NCI-H1417 treated with DMSO at 0.1 percent for 48 hours (cell line): Measurements from ENCODE around the gene CACNA1D.

Experiments used
- DNase-seq: peaks from one replicate; lab custom pipeline; 2025; lab: John Stamatoyannopoulos, UW

CACNA1D gene

DNA sequence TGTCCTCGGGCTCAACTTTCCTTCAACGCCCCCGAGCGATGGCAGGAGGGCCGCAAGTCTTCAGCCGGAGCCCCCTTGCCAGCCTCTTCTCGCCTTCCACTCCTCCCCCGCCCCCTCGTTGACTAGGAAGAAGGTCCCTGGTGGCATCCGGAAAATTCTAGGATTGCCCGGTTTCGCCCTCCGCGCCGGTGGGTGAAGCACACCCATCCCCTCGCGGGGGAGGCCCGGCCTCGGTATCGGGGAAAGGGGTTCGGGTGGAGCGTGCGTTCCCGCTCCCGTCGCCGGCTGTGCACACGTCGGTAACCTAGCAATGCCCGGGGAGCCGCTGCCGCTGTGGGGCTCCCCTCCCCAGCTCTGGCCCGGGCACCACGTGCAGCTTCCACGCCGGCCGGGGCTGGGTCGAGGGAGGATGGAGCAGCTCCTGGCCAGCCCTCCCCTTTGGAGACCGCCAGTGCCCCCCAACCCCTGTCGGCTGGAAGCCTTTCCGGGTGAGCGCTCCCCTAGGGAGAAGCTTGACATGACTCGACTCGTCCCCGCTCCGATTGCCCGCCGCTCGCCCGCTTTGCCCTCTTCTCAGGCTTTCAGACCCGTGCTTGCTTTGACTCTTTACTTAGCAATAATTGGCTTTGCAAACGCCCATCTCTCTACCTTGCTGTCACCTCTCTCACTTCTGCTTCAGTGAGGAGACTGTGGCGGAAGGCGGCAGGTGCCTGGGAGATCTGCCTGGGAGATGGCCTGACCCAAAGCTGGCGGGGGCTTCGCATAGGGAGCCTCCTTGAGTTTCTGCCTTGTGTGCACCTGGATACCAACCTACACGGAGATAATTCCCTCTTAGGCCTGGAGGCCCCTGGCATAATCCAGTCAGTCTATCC is 1.3 kb downstream of the CACNA1D start:
- DNase-seq, result no peak

DNA sequence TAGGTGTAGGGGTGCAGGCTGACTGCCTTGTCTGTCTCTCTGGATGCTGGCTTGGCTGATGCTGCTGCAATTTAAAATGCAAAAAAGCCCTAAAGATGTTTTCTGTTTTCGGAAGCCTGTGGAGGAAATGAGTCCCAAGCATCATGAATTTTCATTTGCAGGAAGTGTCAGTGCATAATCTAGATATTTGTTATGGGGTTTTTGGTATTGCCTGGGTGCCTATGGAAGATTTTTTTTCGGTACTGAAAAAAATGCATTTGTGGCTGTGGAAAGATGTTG is 1.9 kb downstream of the CACNA1D start:
- DNase-seq, result no peak

DNA sequence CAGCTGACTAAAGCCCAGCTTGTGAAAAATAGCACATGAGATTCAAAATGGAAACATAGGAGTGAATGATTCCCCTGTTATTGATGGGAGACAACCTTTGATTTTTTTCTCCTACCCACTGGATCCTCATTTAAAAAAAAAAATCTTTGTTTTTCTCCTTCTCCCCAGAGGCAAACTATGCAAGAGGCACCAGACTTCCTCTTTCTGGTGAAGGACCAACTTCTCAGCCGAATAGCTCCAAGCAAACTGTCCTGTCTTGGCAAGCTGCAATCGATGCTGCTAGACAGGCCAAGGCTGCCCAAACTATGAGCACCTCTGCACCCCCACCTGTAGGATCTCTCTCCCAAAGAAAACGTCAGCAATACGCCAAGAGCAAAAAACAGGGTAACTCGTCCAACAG is 2.6 kb downstream of the CACNA1D start:
- DNase-seq, result no peak

DNA sequence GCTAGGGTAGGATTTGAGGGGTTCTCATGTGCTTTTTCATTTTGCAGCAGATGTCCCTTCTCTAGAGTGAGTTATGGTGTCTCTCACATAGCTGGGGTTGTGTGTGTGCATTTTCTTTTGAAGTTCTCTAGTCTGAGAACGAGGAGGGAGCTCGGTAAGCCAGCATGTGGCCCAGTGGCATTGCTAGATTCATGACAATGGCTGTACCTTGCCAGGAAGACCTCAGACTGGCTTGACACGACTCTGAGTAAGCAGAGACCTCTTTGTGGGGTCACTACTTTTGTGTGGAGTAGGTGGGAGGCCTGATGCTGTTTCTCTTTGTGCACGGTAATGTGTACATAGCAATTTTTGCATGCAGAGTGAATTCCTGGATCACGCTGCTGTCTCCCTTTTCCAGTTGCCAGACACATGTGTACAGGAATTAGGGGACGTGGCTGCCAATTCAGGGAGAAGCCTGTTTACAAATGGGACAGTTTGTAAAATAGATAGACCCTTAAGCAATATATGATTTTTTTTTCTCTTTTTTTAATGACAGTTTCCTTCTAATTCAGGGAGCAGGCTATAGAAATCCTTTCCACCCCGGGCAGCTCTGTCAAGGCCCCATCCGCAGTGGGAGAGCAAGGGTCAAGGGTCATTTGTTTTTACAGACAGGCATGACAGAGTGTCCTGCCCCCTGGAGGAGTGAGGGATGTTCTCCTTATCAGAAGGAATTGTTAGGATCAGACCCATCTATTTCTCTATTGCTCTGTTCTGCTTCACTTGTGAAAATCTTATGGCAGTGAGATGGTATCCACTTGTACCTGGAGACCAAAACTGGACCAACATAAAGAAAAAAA is 4.6 kb downstream of the CACNA1D start:
- no peak for DNase-seq

DNA sequence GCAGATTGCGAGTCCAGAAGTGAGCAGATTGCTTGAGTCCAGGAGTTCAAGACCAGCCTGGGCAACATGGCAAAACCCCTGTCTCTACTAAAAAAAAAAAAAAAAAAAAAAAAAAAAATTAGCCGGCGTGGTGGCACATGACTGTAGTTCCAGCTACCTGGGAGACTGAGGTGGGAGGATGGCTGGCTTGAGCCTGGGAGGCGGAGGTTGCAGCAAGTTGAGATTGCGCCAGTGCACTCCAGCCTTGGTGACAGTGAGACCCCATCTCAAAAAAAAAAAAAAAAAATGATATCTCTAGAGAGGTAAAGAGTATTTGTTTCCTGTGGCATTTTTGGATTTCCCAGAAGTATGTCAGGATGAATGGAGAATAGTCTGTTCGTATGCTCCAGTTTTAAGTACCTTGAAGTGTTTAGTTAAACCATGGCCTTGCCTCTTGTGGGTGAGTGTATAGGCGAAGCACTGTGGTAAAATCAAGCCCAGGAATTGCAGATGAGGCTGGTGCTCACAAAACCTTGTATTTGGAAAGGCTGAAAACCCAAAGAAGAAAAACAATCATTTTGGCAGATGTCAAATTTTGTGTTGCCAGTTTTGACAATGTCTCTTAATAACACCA is 5.9 kb downstream of the CACNA1D start:
- no peak for DNase-seq

DNA sequence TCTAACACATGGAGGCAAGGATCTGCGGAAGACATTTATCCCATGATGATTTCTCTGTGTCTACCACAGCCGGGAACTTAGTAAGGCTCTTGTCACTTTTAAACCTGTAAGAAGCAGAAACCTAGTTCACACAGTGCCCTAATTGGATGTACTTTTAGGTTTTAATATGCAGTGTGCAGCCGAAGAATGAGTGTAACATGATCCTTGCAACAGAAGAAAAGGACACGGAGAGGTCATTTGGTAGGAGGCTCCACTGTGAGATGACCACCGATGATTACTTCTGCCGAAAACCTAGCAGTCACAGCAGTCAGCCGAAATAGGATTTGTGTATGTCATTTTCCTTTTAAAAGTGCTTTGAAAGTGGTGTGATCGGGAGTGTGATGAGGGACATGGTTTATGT is 6.8 kb downstream of the CACNA1D start:
- DNase-seq, result no peak

DNA sequence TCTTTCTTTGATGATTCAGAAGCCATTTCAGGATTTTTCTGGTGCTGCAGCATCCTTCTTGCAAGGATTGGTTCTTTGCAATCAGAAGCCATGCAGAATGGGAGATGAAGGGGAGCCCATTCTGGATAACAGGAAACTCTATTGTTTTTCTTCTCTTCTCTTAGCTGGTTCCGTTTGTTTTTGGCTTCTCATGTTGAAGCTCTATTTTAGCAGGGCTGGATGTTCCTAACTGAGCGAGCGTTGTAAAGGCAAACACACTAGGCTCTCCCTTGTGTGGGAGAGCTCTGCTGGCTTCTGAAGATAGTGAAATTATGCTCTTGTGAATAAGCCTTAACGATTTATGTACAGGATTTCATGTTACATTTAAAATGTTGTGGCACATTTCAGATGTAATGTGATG is 8.3 kb downstream of the CACNA1D start:
- DNase-seq, result no peak

DNA sequence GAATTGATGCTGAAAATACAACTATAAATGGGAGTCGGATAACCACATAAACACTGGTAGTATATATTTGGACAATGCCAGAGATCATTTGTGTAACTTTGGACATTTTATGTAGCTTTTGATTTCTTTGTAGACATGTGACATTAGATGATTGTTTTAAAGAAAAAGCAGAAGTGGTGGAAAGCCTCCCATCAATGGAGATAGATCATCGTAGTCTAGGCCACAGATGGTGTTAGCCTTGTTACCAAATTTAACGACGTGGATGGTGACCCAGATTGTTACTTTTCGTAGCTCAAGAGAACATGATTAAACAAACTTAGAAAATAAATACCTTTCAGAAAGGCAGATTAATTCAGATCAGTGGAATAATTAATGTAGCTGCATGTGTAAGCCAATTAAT is 8.8 kb downstream of the CACNA1D start:
- no peak for DNase-seq

DNA sequence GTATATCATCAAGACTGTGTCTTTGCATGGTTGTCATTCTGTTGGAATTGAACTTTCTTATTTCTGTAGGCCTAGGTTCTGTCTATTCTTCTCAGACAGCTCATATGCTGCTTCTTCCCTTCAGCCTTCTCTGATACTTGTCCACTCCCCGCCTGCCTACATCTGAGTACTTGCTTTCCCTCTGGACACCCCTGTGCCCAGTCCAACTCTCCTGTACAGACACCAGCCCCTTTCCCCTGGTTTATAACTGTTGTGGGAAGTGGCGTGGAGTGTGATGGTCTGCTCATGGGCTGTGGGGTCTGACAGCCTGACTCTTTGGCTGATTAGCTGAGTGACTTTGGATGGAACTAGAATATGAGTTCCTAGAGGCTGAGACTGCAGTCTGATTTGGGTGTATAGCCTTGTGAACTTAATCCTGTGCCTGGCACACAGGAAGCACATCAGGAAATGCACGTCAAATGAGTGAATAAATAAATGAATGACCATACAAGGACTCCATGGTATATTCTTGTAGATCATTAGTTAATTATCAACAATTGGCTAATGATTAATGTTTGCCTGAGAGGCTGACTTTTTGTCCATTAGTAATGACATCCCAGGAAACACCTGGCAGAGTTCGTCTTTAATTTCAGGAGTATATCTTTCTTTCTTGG is 11.8 kb downstream of the CACNA1D start:
- no peak for DNase-seq

DNA sequence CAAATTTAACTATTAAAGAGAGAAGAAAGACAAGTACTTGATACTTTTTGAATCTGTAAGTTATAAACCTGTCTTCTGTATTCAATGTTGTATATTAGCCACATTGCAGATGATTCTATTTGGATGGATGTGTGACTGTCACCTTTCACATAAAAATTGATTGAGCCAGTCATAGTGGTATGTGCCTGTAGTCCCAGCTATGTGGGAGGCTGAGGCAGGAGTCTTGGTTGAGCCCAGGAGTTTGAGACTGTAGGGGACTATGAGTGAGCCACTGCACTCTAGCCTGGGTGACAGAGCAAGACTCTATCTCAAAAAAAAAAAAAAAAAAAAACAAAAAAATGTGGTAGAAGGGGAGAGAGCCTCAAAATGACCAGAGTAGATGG is 12.3 kb downstream of the CACNA1D start:
- DNase-seq, result no peak

DNA sequence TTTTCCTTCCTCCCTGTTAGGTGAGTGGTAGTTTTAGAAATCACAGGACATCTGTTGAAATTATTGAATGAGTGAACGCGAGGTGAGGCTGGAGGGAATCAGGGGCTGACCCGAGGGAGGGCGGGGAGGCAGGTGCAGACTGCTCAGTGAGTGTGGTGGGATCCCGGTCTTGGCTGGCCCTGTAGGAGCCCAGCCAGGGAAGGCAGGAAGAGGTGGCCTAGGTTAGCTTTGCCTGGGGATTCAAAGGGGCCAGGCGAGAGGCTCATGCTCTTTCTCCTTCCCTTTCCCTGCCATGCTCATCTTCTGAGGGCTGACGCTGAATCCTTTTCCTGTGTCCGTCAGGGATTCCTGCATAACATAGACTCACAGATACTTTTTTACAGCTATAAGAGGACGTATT is 15.1 kb downstream of the CACNA1D start:
- DNase-seq, result no peak

DNA sequence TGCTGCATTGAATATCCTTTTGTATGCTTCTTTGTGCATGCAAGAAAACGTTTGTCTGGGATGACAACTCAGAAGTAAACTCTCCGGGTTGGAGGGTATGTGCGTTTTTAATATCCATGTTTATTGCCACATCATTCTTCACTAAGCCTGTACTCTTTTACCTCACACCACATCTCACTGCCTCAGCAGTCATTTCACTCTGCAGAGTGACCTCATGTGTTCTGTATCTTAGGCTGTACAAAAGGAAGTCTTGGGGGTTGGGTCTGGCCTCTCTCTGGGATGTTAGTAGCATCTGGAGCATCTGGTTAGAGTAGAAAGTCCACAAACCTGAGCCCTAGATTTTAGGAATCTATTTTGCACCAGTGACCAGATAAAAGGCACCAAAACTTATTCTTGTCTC is 16.1 kb downstream of the CACNA1D start:
- no peak for DNase-seq

DNA sequence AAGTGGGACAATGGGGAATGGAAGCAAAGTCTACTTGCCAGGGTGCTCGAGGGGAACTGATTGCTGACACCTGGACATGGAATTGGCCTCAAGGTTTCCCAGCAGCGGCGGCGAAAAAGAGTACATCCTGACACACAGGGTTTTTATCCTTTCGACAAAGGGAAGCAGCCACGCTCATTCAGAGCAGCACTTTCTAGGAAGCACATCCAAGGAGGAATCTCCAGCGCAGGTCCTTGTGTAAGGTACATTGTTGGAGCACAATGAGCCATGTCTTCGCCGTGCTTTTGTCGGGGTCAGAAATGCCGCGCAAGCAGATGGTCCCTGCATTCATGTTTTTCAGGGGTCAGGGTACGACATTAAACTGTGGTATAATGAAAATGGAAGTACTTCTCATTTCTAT is 16.8 kb downstream of the CACNA1D start:
- DNase-seq, result no peak

DNA sequence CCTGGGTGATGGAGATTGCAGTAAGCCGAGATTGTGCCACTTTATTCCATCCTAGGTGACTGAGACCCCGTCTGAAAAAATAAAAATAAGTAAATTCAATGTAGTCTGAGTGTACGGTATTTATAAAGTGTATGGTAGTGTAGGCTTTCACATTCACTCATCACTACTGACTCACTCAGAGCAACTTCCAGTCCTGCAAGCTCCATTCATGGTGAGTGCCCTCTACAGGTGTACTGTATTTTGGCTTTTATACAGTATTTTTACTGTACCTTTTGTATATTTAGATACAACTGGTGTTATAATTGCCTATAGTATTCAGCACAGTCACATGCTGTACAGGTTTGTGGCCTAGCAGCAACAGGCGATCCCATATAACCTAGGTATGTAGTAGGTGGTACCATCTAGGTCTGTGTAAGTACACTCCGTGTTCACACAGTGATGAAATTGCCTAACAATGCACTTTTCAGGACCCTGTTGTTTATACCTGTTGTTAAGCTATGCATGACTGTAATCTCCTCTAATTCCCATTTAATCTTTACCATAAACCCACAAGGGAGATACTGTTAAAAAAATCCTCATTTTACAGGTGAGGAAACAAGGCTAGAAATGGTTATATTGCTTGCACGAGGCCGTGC is 19.3 kb downstream of the CACNA1D start:
- DNase-seq, result no peak

DNA sequence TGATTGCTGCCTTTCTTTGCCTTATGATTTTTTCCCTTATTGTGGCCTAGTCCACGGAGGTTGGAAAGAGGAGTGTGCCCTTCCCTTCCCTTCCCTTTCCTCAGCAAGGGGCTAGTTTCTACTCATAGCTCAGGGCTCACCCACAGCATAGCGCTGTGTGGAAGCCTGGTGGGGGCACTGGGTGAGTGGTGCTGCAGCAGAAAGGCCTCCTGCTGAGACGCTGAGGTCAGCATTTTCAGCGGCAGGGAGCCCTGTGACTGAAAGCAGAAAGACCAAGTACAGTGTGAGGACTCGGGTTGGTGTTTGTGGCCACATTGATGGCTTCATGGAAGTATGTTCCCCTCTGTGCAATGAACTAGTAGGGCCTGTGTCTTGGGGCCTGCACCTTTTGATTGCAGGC is 21.9 kb downstream of the CACNA1D start:
- DNase-seq, result no peak

DNA sequence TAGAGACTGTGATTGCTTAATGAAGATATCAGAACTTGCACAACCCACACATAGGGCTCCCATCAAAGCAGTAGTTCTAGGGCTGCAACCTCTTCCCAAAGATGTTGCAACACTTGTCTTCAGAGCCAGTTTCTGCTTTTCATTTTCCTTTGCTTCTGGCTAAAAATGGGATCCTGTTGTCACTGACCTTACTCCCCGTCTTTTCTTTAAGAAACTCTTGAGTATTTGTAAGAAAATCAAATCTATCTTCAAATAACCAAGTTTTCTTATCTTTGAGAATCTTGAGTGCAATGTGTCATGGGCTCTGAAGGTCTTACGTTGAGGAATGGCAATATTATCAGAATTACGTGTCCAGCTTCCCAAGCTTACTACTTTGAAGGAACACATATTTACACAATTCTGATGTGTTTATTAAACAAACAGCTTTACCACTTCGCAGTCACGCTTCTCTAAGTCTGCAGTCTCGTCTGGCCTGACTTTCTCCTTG is 24.1 kb downstream of the CACNA1D start:
- no peak for DNase-seq

DNA sequence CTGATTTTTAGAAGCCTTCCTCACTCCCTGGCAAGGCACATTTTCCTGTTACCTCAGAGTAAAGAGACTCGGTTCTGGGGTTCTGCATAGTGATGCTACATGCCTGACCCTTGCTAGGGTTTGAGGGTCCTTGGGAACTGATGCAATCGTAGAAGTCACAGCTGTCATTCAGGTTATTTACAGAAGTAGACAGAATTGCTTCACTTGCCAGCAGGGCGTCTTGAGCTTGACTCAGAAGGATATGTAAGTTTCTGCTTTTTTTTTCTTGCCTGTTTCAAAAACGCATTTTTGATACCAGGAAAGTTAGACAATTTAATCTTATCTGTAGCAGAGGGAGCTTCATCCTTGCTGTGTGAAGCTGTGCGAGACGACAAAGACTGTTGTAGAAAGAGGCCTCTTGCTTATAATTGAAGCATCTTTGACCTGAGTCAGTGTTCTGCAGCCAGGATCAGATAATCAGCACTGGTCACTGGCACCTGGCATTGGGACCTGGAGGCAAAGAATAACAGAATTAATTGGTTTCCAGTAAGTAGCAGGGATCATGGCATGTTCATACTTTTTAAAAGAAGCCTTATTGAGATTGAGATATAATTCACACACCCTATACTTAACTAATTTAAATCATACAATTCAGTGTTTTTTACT is 24.8 kb downstream of the CACNA1D start:
- DNase-seq, result no peak

DNA sequence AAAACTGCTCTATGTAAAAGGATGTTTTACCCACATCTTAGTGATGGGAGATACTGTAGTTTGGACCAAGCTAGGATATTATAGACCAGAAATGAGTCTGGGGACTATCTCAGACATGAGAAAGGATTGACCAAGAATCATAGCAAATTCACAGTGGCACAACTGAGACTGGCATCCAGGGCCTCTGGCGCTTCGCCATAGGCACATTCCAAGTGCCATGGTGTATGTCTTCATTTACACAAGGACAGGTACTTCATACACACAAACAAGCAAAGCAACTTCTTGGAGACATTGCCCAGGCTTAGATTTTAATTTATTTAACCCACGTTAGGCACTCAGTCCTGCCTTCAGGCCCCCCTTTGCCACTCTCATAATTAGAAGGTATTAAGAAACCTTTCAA is 28.9 kb downstream of the CACNA1D start:
- no peak for DNase-seq

DNA sequence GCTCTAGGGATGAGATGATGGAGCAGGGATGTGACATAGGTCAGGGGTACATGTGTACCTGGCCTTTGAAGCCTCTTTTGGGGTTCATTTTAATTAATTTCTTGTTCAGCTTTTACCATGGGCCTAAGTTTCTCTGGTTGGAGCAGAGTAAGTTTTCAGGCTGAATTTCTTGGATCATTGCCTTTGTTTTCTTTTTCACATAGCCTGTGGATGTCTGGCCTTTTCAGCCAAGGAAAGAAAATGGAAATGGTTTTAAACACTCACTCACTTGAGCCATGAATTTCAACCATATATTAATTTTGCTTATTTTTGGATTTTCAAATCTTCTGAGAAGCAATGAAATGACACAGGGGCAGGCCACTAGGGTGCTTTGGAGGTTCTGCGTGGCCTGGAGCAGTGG is 30.2 kb downstream of the CACNA1D start:
- no peak for DNase-seq

DNA sequence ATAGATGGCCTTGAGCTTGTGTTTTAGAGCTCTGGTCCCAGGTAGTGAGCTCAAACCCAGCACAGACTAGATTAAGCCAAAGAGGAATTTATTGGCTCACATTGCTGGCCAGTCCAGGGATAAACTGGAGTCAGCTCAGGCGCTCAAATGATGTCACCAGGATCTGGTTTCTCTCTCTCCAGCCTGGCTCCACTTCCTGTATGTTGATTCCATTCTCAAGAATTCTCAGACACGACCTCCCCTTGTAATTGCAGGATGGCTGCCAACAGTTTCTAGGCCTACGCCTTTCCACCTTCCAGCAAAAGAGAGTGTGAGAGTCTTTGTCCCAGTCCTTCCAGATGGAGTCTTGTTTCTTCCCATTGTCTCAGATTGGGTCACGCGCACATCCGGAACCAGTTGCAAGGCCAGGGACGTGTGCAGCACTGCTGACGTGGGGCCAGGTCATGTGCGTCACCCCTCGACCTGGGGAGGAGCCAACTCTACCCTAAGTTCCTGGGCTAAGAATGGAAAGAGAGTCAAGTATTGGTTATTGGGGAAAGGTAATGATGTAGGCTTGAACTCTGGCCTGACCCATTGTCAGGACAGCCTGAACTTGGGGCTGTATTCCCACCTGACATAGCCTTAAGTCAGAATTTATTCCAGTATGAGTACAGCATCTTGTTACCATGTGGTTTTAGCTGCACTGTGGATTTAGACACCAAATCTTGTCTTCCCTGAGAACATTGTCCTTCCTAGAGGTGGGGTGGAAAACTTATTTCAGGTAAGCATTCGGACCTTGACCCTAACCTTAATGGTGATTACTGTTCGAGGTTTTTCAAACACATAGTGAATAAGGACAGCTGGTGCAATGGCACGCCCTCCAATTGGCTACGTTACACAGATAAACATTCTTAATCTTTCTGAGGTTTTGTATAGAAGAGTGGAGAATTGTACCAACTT is 31.6 kb downstream of the CACNA1D start:
- DNase-seq, result no peak

DNA sequence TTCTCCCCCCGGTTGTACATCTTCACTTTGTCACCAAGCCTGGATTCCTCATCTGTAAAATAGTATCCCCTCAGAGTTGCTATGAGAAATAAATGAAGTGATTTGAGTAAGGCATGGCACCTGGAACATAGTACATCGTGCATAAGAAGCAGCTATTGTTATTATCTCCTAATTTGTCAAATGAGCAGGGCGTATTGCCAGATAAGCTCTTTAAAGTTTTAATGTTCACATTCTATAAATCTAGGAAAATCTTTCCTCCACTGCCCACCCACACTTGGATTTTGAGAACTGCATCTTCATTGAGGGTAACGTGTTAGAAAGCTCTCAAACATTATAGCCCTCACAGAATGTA is 32.3 kb downstream of the CACNA1D start:
- DNase-seq, result no peak
